Measurements from ENCODE around the gene DIAPH2. TPM values are rescaled to one million over a fixed set of nuclear protein-coding genes. Genes with fewer than 3 reads are reported as not detected.

Gene DIAPH2
- total and polyA plus RNA-seq, 2 of the 13 experiments (the other 11 are each of a cell fraction or from before 2014, with no cell fraction given) = 2.1 to 8.5 TPM

- H3K9ac ChIP-seq (ENCODE audit: insufficient read depth, low read depth, low read length) = no peak overlapping the region
- no peak overlapping the region for H3K4me2 ChIP-seq (ENCODE audit: low read depth, low read length)
- in situ Hi-C loops (cut with HindIII; ENCODE audit: extremely low pct_ligation_motif_present, low pct_unique_long_range_greater_than_20kb) (no loop called here), intact Hi-C loops (cut with micrococcal nuclease; ENCODE audit: unreplicated experiment) (no loop called here)
- H3K79me2 ChIP-seq (ENCODE audit: insufficient read depth, low read length) = no peaks in the 10 kb centered on the region
- 100% methylated on average over 3 of the region's 5 CpGs for WGBS (ENCODE audit: low lambda C conversion rate)
- ChIA-PET POLR2A (no interaction called here), CTCF (ENCODE audit: low intra/inter-chr PET ratio, low total read pairs) (no interaction called here)
- DNase-seq (ENCODE audit: low spot score) (no peak), FAIRE-seq (no peak), ATAC-seq (no peak)
- H3K9me3 ChIP-seq (ENCODE audit: low read length) = no peaks in the 10 kb centered on the region
- no peaks in the 10 kb centered on the region for H4K20me1 ChIP-seq (ENCODE audit: insufficient read depth, low read length)
- H3K36me3 ChIP-seq (replicated peaks in 1 of 2; ENCODE audit: control insufficient read depth in 1 of 2, insufficient read depth in 2 of 2, low read length in 2 of 2) = no peaks in the 10 kb centered on the region
- H3K4me3 ChIP-seq (replicated peaks in 1 of 3; ENCODE audit: insufficient read depth in 1 of 3, low read depth in 2 of 3, low read length in 3 of 3) = no peak overlapping the region
- no TSS peak for BruUV-seq (replicated peaks)
- H2AFZ ChIP-seq (ENCODE audit: low read length) = no peak overlapping the region
- H3K27ac ChIP-seq (ENCODE audit: extremely low read length, insufficient read depth, low read length) = no peak overlapping the region
- TF ChIP-seq ARID5B (CRISPR knock-in tag; IDR thresholded peaks at IDR 0.05) (no peak), ZBTB43 (CRISPR knock-in tag; conservative IDR thresholded peaks at IDR 0.05) (no peak), ZNF224 (CRISPR knock-in tag; IDR thresholded peaks at IDR 0.05) (no peak), ZFP37 (CRISPR knock-in tag; IDR thresholded peaks at IDR 0.05; ENCODE audit: borderline replicate concordance) (no peak), MAFF (IDR thresholded peaks at IDR 0.05; ENCODE audit: low read depth, low read length) (peak; percentile 18; the same call in 1 of the 2 replicates), ATF3 (CRISPR knock-in tag; IDR thresholded peaks at IDR 0.05) (no peak), NCOA2 (CRISPR knock-in tag; IDR thresholded peaks at IDR 0.05) (no peak), RFX5 (IDR thresholded peaks at IDR 0.05; ENCODE audit: low read depth, low read length) (no peak), MAFK (conservative IDR thresholded peaks at IDR 0.05 in 1 of 2, IDR thresholded peaks at IDR 0.05 in 1 of 2; ENCODE audit: low read length in 2 of 2) (peak in 1 of 2 experiments; percentile 52; a peak in 1 of 4 replicates)
- H3K27me3 ChIP-seq (ENCODE audit: control insufficient read depth in 1 of 2, insufficient read depth in 2 of 2, low read length in 2 of 2) = no peaks in the 10 kb centered on the region
- H3K4me1 ChIP-seq (ENCODE audit: insufficient read depth, low read length) = no peaks in the 10 kb centered on the region
Observed at GRCh38 chrX:97429101-97429500, 744.5 kb downstream of the DIAPH2 start.

All from HepG2 (cell line).